ENCODE results near the gene TPO.

Gene TPO

GRCh38 chr2:1588051-1588977, 175.1 kb downstream of the TPO start:
- no peak for DNase-seq

GRCh38 chr2:1588978-1589621, 175.8 kb downstream of the TPO start:
- DNase-seq, result no peak

GRCh38 chr2:1590596-1591460, 177.6 kb downstream of the TPO start:
- DNase-seq, result no peak

- no peak for DNase-seq
These were observed 178.2 kb downstream of the TPO start for GRCh38 chr2:1591461-1591770.

All from CD4-positive, alpha-beta T cell treated with Interleukin-1 beta for 1 hour (primary cell).